H1 (cell line): Measurements from ENCODE around the gene LTO1. TPM values are rescaled to one million over a fixed set of nuclear protein-coding genes. Genes with fewer than 3 reads are reported as not detected.

Source experiments
- CTCF ChIA-PET: fragments of 300-600 bp; sonication (Branson Sonifier 250); formaldehyde crosslinking; loops from one replicate; lab custom pipeline; 2021; ENCODE audit not compliant: partially characterized antibody; lab: Charles Lee
- POLR2A ChIA-PET: fragments of 300-600 bp; sonication (Branson Sonifier 250); formaldehyde crosslinking; loops from one replicate; lab custom pipeline; 2021; ENCODE audit warnings: inconsistent platforms; ENCODE audit not compliant: partially characterized antibody; lab: Charles Lee
- DNase-seq, 2 experiments: peaks; one replicate each; pipeline versions ENCODE4 v3.0.0 to v3.0.0-alpha.2; 2010 to 2022; ENCODE audit warnings: low spot score in 2 of 2, low read depth in 1 of 2, mixed read lengths in 1 of 2
- FAIRE-seq: peaks from 2 replicates; lab custom pipeline; 2011; peaks lifted over from hg19 to GRCh38; lab: Jason Lieb, UNC
- H2AFZ ChIP-seq: 2 replicates; pipeline ENCODE4 v1.8.1; 2012; ENCODE audit warnings: low read length, inconsistent platforms
- H2AK5ac ChIP-seq: 2 replicates; pipeline ENCODE4 v1.6.1; 2013; ENCODE audit warnings: low read depth, low read length
- H2BK120ac ChIP-seq: replicated peaks from 2 replicates; pipeline ENCODE3; 2013; ENCODE audit warnings: low read depth, low read length, inconsistent platforms
- H2BK12ac ChIP-seq: 2 replicates; pipeline ENCODE4 v1.6.1; 2013; ENCODE audit warnings: low read depth, low read length
- H2BK15ac ChIP-seq: 2 replicates; pipeline ENCODE4 v1.6.1; 2013; ENCODE audit warnings: low read length
- H2BK20ac ChIP-seq: 2 replicates; pipeline ENCODE4 v1.6.1; 2013; ENCODE audit warnings: low read length
- H2BK5ac ChIP-seq: 2 replicates; pipeline ENCODE4 v1.6.1; 2013; ENCODE audit warnings: low read depth, low read length
- H3K14ac ChIP-seq: 2 replicates; pipeline ENCODE4 v1.6.1; 2013; ENCODE audit warnings: inconsistent platforms; ENCODE audit not compliant: insufficient read length
- H3K18ac ChIP-seq: 2 replicates; pipeline ENCODE4 v1.6.1; 2013; ENCODE audit warnings: low read length; ENCODE audit errors: extremely low read depth
- H3K23ac ChIP-seq: 2 replicates; pipeline ENCODE4 v1.6.1; 2013; ENCODE audit warnings: inconsistent platforms; ENCODE audit not compliant: insufficient read length
- H3K23me2 ChIP-seq: 2 replicates; pipeline ENCODE4 v1.6.1; 2013; ENCODE audit warnings: low read depth, low read length
- H3K27ac ChIP-seq: 2 replicates; pipeline ENCODE4 v1.6.1; 2011; ENCODE audit warnings: low read depth, low read length, inconsistent platforms
- H3K27me3 ChIP-seq, 4 experiments: replicated peaks in 1 of 4; 1 replicate in 1 of 4; 2 replicates in 3 of 4; pipeline versions ENCODE4 v1.6.1 to v1.8.1; 2011 to 2013; ENCODE audit warnings: low read length in 3 of 4, mild to moderate bottlenecking in 3 of 4, inconsistent platforms in 2 of 4, mixed read lengths in 2 of 4, moderate library complexity in 1 of 4; ENCODE audit not compliant: control insufficient read depth in 3 of 4, insufficient read depth in 3 of 4; ENCODE audit errors: extremely low read depth in 1 of 4
- H3K36me3 ChIP-seq, 4 experiments: 2 replicates each; pipeline versions ENCODE4 v1.6.1 to v1.8.1; 2011 to 2013; ENCODE audit warnings: mild to moderate bottlenecking in 4 of 4, low read length in 3 of 4, moderate library complexity in 2 of 4, control low read depth in 1 of 4, inconsistent platforms in 1 of 4; ENCODE audit not compliant: insufficient read depth in 4 of 4, control insufficient read depth in 2 of 4
- H3K4ac ChIP-seq: replicated peaks from 2 replicates; pipeline ENCODE3; 2013; ENCODE audit warnings: low read length, low read depth, mixed read lengths, inconsistent platforms; ENCODE audit not compliant: insufficient read length
- H3K4me1 ChIP-seq, 4 experiments: replicated peaks in 1 of 4; 1 replicate in 1 of 4; 2 replicates in 3 of 4; pipeline versions ENCODE4 v1.6.1 to v1.8.1; 2011 to 2013; ENCODE audit warnings: low read length in 3 of 4, inconsistent platforms in 2 of 4, mixed read lengths in 1 of 4; ENCODE audit not compliant: insufficient read depth in 4 of 4, control insufficient read depth in 3 of 4
- H3K4me2 ChIP-seq, 2 experiments: 2 replicates each; pipeline versions ENCODE4 v1.6.1 to v1.8.1; 2011 to 2013; ENCODE audit warnings: low read depth in 2 of 2, low read length in 2 of 2, control low read depth in 1 of 2, inconsistent platforms in 1 of 2, mild to moderate bottlenecking in 1 of 2; ENCODE audit not compliant: insufficient read depth in 1 of 2
- H3K4me3 ChIP-seq, 4 experiments: fragments of 200-600, 300-600 bp in 1 of 4; sonication (generic), shearing (Covaris generic), sonication (Bioruptor Twin) in 1 of 4; 2 replicates each; pipeline versions ENCODE4 v1.5.1 to v1.8.1; 2011 to 2016; ENCODE audit warnings: low read length in 4 of 4, low read depth in 3 of 4, control low read depth in 2 of 4, inconsistent platforms in 2 of 4, mild to moderate bottlenecking in 2 of 4, mixed read lengths in 1 of 4, moderate library complexity in 1 of 4; ENCODE audit not compliant: insufficient read depth in 2 of 4; ENCODE audit errors: extremely low read depth in 1 of 4
- H3K56ac ChIP-seq: replicated peaks from 2 replicates; pipeline ENCODE3; 2013; ENCODE audit warnings: low read depth, mild to moderate bottlenecking, mixed read lengths, low read length, inconsistent platforms; ENCODE audit not compliant: insufficient read length
- H3K79me1 ChIP-seq: 2 replicates; pipeline ENCODE4 v1.6.1; 2013; ENCODE audit warnings: low read depth, low read length, control low read depth
- H3K79me2 ChIP-seq, 2 experiments: 2 replicates each; pipeline versions ENCODE4 v1.6.1 to v1.8.1; 2012 to 2013; ENCODE audit warnings: low read length in 2 of 2, mild to moderate bottlenecking in 2 of 2, inconsistent platforms in 1 of 2; ENCODE audit not compliant: insufficient read depth in 2 of 2, control insufficient read depth in 1 of 2
- H3K9ac ChIP-seq, 4 experiments: replicated peaks in 1 of 4; 1 replicate in 1 of 4; 2 replicates in 3 of 4; pipeline versions ENCODE4 v1.6.1 to v1.8.1; 2011 to 2013; ENCODE audit warnings: low read depth in 3 of 4, low read length in 3 of 4, control low read depth in 2 of 4, mild to moderate bottlenecking in 2 of 4, moderate library complexity in 2 of 4, inconsistent platforms in 1 of 4; ENCODE audit errors: extremely low read depth in 1 of 4
- H3K9me3 ChIP-seq, 2 experiments: 2 replicates each; pipeline versions ENCODE4 v1.6.1 to v1.8.1; 2012 to 2013; ENCODE audit warnings: mild to moderate bottlenecking in 2 of 2, moderate library complexity in 2 of 2, control low read depth in 1 of 2, inconsistent platforms in 1 of 2, low read depth in 1 of 2, low read length in 1 of 2, mixed read lengths in 1 of 2; ENCODE audit not compliant: insufficient read depth in 2 of 2
- H4K20me1 ChIP-seq, 2 experiments: replicated peaks in 1 of 2; 2 replicates each; pipeline versions ENCODE3 to v1.8.1; 2011 to 2013; ENCODE audit warnings: inconsistent platforms in 2 of 2, low read length in 2 of 2, mild to moderate bottlenecking in 1 of 2; ENCODE audit not compliant: insufficient read depth in 2 of 2, control insufficient read depth in 1 of 2
- H4K5ac ChIP-seq: 2 replicates; pipeline ENCODE4 v1.6.1; 2013; ENCODE audit warnings: low read length, low read depth, mixed read lengths, inconsistent platforms; ENCODE audit not compliant: insufficient read length
- H4K8ac ChIP-seq: 2 replicates; pipeline ENCODE4 v1.8.0; 2013; ENCODE audit warnings: mild to moderate bottlenecking, moderate library complexity, low read length, inconsistent platforms; ENCODE audit not compliant: insufficient read depth; ENCODE audit errors: extremely low read depth
- H4K91ac ChIP-seq: replicated peaks from 2 replicates; pipeline ENCODE3; 2013; ENCODE audit warnings: low read length, mixed read lengths, inconsistent platforms; ENCODE audit not compliant: insufficient read length
- CBX5 ChIP-seq: fragments of 300-800, 300-1000 bp; sonication (generic); IDR thresholded peaks from 2 replicates; pipeline ENCODE4 v1.7.1; 2016; ENCODE audit warnings: antibody characterized with exemption, low read length, low read depth
- TAF7 ChIP-seq: optimal IDR thresholded peaks from 2 replicates; pipeline ENCODE3; 2011; ENCODE audit warnings: low read depth, mild to moderate bottlenecking, inconsistent platforms, low read length, moderate library complexity, borderline replicate concordance
- WGBS, 2 experiments: shearing (Covaris generic) in 1 of 2; methylation state at CpG; one replicate each; pipeline versions ENCODE4 v1.1.6 to v1.1.7; 2013 to 2015; ENCODE audit warnings: low lambda C conversion rate in 2 of 2, mixed read lengths in 2 of 2, inconsistent platforms in 1 of 2, low coverage in 1 of 2, missing lambda C conversion rate in 1 of 2; ENCODE audit not compliant: insufficient replicate concordance in 2 of 2, insufficient coverage in 1 of 2, insufficient read length in 1 of 2; ENCODE audit errors: extremely low coverage in 1 of 2, missing lambda C conversion rate in 1 of 2; 5-methylcytosine and 5-hydroxymethylcytosine counted together
- polyA plus RNA-seq, 7 experiments: library from polyadenylated mRNA; depleted of rRNA in 3 of 7; stranded (reverse) in 5 of 7; unstranded in 2 of 7; fragments of >200 nt in 5 of 7; fragments of 200-250 nt in 2 of 7; gene quantifications; 1 replicate in 5 of 7; 2 replicates in 1 of 7; 4 replicates in 1 of 7; pipeline versions ENCODE4 v1.2.1 to v1.2.3, GENCODE V29; 2011 to 2013; ENCODE audit warnings: missing spikeins in 2 of 7, mixed read lengths in 2 of 7
- total RNA-seq: library from RNA; stranded (reverse); fragmentation: NEBNext Ultra II Directional; extraction: Animal tissue kit (Norgen Biotek cat#: 25700); gene quantifications from 2 replicates; pipeline ENCODE4 v1.2.1, GENCODE V29; 2021

The LTO1 gene
- total and polyA plus RNA-seq, 2 of the 8 experiments (the other 6 are each of a cell fraction or from before 2014, with no cell fraction given): 15.4 to 21.3 TPM

DNA sequence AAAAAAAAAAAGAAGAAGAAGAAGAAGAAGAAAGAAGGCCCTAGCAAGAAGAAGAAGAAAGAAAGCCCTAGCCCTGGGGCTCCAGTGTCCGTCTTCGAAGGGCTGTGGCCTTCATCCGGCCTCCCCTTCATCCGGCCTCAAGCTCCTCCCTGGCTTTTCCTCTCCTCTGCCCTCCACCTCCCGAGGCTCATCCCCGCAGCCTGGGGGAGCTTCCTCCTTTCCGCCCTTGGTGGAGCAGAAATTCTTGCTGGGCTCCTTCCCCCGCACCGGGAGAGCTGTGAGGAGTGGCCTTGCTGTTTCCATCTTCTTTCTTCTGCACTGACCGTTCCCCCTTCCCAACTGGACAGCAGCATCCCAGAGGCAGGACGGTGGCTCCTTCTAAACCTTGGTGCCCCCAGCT is 9.5 kb upstream of the LTO1 start:
- Histone ChIP-seq H3K4me1 (no peaks in the 10 kb centered on the region; a peak in 1 of 7 replicates), H3K18ac (no peak overlapping the region), H2BK5ac (no peak overlapping the region), H2BK120ac (no peak overlapping the region), H3K36me3 (no peaks in the 10 kb centered on the region), H3K4ac (no peak overlapping the region), H2AFZ (no peak overlapping the region), H3K9me3 (no peaks in the 10 kb centered on the region; a peak in 1 of 4 replicates), H3K23me2 (peaks cover 3% of the 10 kb centered on the region; the same call in 1 of the 2 replicates), H2BK20ac (no peak overlapping the region), H3K27ac (no peak overlapping the region), H4K8ac (no peak overlapping the region; the same call in 1 of the 2 replicates), H3K4me3 (no peak overlapping the region), H3K9ac (no peak overlapping the region)
- WGBS, 2 experiments: 83% methylated on average over 10 of the region's 11 CpGs; no CpG with 5 or more reads in 1 of the 2 experiments
- CTCF ChIA-PET: interaction anchor here (0.6 to 4.4 kb wide), 26 partner anchors 10 to 878 kb away, joined by 3 to 29 read pairs (median 5); partner anchors contain the start of gene LTO1
- TF ChIP-seq TAF7 (no peak), CBX5 (no peak)
- TF ChIP-seq, all 59 proteins: peak for 0
- Histone ChIP-seq H2BK12ac (no peak overlapping the region), H2AK5ac (no peak overlapping the region), H3K79me1 (no peaks in the 10 kb centered on the region), H4K91ac (no peak overlapping the region), H3K27me3 (peaks cover 0 to 6% (median 3%) of the 10 kb centered on the region in 4 experiments; a peak in 4 of 7 replicates), H4K20me1 (peaks cover 0 to 3% of the 10 kb centered on the region in 2 experiments), H3K56ac (no peak overlapping the region), H3K79me2 (no peaks in the 10 kb centered on the region), H4K5ac (no peak overlapping the region), H2BK15ac (no peak overlapping the region), H3K14ac (no peak overlapping the region), H3K23ac (no peak overlapping the region), H3K4me2 (no peak overlapping the region)
- DNase-seq (no peak), FAIRE-seq (no peak)
- POLR2A ChIA-PET: interaction anchor here (1.0 to 3.1 kb wide), 5 partner anchors 16 to 47 kb away, joined by 3 to 8 read pairs (median 4); partner anchors contain the start of gene FGF19
